HPDE6-E6E7 (cell line): Measurements from ENCODE around the gene MLANA.

ENCODE experiments used
- DNase-seq: peaks from one replicate; pipeline ENCODE4 v3.0.0; 2011; ENCODE audit warnings: missing footprints; ENCODE audit errors: extremely low spot score

Gene MLANA

DNA sequence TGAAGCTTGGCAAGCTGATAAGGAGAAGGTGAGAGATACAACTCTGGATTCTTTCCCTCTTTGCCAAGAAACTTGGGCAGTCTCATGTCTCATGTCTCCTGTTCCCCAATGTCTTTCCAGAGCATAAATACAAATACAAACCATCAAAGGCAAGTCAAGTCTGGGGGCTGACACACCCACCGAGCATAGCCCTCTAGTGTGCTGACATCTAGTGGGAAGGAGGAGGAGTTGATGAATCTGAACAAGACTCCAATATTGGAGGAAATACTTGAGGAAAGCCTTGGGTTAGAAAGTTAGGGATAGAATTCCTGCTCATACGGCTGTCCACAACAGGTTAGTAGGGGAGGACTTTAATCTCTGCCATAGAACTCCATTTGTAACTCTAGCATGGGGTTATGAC is 8.6 kb downstream of the MLANA start:
- no peak for DNase-seq

DNA sequence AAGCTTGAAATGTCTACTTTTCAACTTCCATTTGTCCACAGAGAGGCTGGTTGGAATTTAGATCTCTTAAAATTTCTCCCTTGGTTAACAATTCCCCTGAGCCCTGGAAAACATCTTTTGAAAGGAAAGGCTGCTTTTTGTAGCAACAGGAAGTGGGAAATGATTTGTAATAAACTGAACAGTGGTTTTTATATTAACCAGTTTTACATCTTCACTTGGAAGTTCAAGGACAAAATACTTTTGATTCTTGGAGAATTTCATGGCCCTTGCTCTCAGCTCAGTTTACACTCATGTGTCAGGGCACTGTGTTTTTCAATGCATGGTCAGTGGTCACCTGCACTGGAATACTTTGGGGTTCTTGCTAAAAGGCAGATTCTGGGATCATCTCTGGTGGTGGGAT is 9.9 kb downstream of the MLANA start:
- no peak for DNase-seq

DNA sequence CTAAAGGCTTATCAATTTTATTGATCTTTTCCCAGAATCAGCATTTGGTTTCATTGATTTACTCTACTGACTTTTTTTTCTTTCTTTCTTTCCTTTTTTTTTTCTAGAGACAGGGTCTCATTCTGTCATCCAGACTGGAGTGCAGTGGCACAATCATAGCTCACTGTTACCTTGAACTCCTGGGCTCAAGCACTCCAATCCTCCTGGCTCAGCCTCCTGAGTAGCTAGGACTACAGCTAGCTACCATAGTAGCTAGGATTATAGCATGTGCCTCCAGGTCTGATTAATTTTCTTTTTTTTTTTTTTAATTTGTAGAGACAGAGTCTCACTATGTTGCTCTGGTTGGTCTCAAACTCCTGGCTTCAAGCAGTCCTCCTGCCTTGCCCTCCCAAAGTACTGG is 11.7 kb downstream of the MLANA start:
- DNase-seq = no peak

DNA sequence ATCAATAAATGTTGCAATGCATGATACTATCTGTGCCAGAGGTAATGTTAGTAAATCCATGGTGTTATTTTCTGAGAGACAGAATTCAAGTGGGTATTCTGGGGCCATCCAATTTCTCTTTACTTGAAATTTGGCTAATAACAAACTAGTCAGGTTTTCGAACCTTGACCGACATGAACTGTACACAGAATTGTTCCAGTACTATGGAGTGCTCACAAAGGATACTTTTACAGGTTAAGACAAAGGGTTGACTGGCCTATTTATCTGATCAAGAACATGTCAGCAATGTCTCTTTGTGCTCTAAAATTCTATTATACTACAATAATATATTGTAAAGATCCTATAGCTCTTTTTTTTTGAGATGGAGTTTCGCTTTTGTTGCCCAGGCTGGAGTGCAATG is 18.2 kb downstream of the MLANA start:
- no peak for DNase-seq

DNA sequence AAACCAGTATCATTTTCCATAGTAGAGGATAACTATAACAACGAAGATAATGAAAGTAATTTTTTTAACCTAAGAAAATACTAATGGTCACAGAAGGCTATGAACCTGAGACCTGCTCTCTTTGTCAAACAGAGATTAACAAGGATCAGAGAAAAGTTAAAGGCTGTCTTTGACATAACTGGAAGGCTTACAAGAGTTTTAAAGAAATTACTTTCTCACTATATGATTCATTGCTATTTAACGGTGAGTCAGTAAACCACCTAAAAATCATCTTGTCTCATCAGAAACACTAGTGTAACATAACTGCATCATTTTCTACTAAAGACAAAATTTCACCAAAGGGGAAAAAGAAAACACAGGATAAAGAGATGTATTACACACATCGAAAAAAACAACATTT is 19.3 kb downstream of the MLANA start:
- no peak for DNase-seq

DNA sequence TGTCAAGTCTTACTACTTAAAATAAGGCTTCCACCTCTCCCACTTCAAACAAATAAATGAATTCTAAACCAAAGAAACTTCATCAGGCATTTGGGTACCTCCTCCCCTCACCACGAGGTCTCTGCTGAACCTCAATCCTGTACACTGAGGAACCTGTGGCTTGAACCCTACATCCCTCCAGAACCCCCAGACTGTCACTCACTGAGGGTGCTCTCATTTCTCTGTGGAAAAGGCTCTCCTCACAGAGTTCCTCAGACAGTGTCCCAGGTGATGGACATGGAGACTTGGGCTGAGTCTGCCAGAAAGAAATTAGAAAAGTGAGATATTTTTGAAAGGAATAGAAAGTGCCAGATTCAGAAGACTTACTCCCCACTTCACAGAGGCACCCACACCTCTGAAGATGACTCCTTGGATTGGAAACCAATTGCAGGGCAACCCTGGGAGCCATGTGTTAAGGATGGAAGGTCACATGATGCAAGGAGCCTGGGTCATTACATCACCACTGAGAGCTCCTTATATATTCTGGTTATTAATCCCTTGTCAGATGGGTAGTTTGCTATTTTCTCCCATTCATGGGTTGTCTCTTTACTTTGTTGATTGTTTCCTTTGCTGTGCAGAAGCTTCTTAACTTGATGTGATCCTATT is 19.8 kb downstream of the MLANA start:
- no peak for DNase-seq

DNA sequence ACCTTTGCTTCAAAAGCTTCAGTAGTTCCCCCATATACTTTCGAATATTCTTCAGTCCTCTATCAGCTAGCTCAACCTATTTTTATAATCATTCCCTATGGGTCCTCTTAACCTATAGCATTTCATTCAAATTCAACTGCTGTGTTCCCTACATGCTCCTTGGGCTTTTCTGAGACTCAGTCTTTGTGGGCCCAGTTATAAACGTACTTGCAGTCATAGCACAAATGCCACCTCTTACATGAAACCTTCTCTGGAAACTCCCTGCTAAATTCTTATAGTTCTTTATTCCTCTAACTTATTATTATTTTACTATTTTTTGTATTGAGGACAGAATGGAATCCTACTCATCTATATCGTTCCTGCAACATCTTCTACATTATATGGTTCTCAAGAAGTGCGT is 24.7 kb downstream of the MLANA start:
- no peak for DNase-seq

DNA sequence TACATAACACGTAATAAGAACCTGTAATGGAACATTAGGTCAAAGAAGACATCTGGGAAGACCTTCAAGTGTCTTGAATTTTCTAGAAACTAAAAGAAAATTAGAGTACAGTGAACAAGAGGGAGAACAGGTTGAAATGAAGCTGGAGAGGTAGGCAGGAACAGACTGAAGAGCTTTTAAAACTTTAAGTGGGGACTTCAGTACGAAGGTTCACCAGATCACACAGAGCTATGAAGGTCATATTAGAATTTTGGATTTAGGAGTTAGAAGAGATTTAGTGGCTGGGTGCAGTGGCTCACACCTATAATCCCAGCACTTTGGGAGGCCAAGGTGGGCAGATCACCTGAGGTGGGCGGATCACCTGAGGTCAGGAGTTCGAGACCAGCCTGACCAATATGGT is 26.6 kb downstream of the MLANA start:
- no peak for DNase-seq

DNA sequence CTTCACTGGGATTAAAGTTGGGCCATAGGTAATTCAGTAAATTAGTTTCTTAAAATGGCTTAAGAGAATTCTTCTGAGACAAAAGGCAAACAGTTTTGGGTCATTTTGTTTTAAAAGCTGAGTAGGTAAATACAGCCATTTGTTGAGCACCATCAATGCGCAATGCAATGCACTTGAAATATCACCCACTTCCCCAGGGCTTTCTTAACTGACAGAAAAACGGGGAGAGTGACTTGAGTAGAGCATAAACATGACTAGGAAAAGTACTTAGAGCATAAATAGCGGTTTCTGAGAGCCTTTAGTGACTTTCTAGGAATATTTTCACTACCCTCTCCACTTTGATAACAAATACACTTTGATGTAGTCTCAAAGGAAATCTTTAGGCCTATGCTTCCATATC is 27.2 kb downstream of the MLANA start:
- no peak for DNase-seq

DNA sequence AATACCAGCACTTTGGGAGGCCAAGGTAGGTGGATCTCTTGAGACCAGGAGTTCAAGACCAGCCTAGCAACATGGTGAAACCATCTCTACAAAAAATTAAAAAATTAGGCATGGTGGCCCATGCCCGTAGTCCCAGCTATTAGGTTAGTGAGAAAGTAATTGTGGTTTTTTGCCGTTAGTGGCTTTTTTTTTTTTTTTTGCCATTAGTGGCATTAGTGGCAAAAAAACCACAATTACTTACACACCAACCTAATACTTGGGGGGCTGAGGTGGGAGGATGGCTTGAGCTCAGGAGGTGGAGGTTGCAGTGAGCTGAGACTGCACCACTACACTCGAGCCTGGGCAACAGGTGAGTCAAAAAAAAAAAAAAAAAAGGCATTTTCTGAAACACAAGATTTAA is 27.8 kb downstream of the MLANA start:
- no peak for DNase-seq

DNA sequence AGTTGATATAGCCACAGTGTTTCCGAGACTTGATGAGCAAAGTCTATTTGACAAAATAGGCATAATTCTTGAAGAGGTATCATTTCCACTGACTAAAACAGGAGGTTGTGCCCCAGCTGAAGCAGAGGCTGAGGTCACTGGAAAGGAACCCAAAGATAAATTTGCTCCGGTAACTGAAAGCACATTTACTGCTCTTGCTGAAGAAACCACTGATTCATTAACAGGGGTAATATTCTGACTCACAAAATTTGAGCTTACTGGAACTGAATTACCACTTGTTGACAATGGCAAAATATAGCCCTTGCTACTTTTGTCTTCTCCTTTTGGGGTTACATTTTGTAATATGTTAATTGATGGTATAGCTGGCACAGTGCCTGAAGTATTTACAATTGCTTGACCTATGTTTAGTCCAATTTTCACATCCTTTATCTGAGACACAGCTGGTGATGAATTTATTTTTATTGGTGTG is 30.2 kb downstream of the MLANA start:
- DNase-seq = no peak

DNA sequence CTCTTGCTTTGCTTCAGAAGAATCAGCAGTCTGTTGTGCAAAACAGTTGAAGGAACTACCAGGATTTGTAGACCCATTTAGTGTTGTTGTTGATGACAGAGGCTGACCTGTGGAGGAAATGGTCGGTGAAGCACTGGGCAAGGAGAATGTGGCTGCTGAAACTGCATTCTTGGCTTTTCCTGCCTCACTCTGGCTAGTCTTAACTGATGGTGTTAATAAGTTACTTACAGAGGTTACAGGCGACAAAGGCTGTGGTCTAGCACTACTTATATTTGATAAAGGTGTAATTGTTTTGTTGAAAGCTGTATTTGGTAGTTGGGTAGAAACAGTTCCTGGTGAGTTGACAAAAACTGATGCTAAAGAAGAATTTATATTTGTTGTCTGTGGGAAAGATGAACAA is 31.5 kb downstream of the MLANA start:
- no peak for DNase-seq

DNA sequence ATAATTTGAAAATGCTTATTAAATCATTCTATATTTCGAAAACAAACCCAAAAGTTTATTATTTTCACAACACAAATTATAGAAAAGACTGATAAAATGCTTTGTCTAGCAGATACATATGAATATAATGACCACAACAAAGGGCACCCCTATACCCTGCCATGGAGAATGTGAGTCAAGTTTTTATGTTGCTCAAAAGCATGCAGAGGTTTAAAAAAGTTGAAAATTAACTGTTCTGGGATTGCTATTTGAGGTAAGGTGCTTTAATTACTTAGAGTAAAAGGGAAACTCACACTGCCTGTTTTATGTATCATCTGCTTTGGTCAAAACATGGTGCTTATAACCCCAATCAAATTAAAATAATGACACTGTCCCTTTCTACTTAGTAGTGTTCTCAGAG is 41.0 kb downstream of the MLANA start:
- no peak for DNase-seq

DNA sequence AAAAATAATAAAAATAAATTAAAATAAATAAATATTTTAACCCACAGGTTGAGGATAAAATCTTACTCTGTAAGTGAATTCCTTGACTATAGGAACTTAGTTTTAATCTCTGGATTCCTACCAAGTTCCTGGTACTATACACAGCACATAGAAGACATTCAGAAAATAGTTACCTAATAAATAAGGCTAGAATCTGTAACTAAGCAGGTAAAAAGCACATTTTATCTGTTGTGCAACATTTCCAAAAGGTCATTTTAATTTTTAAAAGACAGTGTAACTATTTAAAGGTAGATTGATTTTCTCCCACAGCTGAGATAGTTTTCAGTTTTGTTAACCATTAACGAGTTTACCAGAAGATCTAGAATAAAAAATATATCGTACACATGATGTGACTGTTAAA is 47.8 kb downstream of the MLANA start:
- DNase-seq = no peak

DNA sequence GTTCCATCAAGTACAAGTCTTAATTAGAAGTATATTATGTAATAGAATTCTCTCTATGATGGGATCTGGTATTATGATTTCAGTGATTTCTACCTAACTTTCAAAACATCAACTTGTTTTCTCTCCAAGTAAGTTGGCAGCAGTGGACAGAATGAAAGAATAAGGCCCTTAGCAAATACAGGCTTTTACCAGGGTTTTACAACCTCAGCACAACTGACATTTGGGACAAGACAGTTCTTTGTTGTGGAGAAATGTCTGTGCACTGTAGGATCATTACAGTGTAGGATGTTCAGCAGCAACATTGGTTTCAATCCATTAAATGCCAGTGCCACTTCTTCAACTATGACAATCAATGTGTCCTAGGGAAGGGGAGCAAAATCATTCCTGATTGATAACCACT is 48.8 kb downstream of the MLANA start:
- DNase-seq = no peak

DNA sequence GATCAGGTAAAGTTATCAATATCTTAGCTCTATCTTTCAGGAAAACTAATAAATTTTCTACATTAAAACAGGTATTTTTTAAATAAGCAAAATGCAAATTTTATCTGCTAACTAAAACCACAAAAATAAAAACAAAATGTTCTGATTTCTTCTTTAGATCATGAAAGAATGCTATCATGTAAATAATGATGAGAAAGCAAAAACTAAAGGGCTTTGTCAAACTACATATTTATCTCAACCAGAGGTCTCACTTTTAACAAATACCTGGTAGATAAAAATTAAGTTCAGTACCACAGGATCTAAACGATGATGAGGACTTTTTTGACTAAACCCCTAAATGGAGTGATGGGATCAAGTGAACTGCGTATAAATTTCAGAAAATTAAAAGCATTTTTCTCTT is 50.5 kb downstream of the MLANA start:
- DNase-seq = no peak

DNA sequence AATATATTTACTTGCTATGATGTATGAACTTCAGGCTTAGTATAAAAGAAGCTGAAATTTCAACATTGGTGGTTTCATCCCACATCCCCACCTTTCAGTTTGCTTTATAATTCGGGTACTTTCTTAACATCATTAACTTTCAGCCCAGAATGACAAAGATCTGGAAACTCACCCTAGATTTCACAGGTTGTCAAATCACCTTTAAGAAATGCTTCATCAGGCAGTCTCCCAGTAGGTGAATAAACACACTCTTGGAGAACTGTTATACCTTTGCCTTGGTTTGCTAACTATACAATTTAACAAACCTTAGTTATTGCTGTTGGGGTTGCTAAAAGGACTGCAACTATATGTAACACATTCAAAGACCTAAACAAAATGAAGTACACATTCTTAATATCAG is 54.4 kb downstream of the MLANA start:
- no peak for DNase-seq

DNA sequence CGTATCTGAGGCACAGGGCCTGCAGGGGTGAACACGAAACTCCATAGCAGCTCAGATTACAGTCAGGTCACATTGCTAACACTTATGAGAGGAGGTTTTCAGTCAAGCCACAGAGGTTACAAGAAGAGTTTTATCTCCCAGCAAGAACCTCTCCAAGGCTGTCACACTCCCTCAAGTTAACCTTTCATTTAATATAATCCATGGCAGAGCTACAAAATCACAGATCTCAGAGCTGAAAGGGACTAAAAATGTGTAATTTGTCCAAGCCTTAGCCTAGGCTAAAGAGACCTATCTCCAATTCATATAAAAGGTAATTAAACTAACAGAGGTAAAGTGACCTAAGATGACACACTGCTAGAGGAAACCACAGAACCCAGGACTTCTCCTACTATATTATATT is 57.2 kb downstream of the MLANA start:
- no peak for DNase-seq

DNA sequence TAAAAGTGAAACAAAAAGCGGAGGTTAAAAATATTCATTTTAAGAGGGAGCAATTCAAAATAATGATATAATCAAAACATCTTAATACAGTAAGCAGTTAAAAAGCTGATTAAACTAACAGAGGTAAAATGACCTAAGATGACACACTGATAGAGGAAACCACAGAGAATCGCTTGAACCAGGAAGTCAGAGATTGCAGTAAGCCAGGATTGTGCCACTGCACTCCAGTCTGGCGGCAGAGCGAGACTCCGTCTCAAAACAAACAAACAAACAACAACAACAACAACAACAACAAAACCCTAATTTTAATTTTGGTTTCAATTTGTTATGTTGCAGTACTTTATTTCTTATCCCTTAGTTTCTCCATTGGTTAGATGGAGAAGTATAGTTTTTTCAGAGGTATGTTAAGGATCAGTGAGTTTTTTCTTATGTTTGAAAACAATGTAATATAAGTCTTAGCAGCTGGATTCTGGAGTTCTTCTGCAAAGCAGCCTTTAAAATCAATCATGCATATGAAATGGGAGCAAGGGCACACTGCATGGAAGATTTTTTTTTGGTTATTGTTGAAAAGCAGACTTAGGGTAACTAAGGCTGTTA is 58.5 kb downstream of the MLANA start:
- DNase-seq = no peak

DNA sequence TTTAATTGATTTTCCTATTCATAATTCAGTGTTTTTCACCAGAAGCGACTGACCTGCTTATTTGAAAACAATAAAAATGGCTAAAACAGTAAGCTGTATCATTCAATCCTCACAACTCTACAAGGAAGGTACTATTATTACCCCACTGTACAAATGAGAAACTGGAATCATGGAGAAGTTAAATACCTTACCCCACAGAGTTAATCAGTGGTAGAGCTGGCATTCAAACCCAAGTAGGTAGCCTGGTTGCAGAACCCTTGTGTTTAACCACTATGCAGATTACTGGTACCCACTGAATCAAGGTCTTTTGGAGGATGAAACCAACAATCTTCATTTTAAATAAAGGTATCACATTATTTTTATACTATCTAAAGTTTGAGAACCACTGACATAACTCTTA is 59.6 kb downstream of the MLANA start:
- DNase-seq = no peak

DNA sequence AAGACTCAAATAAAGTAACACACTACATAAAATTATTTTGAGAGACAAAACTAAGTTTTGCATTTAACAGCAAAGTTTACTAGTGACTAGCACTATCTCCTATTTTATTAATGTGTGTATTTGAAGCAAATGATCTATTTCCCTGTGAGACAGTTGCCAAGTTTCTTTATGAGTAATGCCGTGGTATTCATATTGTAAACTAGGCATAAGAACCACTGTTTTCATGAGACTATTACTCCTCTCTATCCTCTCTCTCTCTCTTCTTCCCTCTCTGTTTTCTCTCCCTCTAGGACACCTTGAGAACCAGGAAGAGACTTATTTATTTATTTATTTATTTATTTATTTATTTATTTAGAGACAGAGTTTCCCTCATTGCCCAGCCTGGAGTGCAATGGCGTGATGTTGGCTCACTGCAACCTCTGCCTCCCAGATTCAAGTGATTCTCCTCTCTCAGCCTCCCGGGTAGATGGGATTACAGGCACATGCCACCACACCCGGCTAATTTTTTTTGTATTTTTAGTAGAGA is 61.1 kb downstream of the MLANA start:
- no peak for DNase-seq

DNA sequence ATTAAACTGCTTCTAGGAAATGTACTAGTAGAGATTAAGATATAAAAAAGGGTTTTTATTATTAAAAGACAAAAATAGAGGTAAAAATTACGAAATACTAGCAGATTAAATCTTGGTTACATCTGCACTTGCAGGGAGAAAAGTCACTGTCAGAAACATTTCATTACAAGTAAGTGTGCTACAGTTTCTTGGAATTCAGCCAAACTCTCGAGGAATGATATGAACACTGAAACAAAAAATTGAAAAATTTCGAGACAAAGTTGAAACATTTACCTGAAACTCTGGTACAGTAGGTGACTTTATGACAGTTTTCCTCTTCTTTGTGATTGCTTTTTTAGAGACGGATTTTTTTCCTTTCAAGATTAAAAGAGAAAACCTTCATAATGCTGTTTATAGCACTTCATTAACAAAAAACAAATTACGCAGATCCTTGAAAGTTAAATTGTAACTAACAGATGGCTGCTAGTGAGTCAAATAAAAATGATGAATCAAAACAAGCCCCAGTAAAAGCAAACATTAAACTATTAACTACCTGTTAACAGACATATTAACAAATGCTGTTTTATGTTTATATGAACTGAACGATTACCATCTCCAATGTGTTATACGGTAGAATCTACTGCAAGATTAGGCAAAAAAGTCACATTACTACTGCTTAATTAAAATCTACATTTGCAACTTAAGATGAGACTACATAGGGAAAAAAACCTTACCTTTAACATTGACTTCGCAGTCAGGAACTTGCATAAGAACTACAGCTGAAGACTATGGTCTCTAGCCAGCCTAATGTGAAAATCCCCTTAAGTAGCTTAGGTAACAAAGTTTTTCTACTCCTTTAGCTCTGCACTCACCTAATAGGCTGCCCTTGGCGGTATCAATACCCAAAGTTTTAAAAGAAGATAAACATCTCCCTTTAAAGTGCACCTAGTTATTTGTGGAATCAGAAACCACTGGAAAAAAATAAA is 63.3 kb downstream of the MLANA start:
- DNase-seq = no peak

DNA sequence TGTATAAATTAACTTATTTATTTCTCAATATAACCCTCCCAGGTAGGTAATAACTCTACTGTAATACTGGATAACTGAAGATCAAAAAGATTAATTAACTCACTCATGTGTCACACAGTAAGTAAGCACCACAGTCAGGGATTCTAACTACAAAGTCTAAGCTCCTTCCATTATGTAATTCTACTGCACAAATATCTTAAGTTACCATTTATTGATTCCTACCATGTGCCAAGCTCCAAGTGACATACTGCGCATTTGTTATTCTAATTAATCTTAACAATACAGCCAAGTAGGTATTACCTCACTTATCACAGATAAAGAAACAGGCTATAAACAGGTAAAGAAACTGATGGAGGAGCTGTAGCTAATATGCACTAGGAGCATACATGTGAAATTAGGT is 66.5 kb downstream of the MLANA start:
- DNase-seq = no peak
